GM12878 (cell line): Measurements from ENCODE around the gene FLYWCH2. TPM values are rescaled to one million over a fixed set of nuclear protein-coding genes. Genes with fewer than 3 reads are reported as not detected.
"Not testable (repeated sequence)": the region's sequence is repeated elsewhere in the genome, so short reads cannot be mapped to it uniquely, and the experiment has no call there.

ENCODE experiments used
- ATAC-seq: fragments of 200-7000 bp; cut with Tn5 transposase; 3 replicates; pipeline ENCODE4 v1.9.1; 2020; ENCODE audit warnings: mild to moderate bottlenecking, moderate library complexity
- BruUV-seq: library from RNA; stranded (reverse); fragments of 400-500 nt; replicated peaks from 2 replicates; lab custom pipeline; 2021; lab: Mats Ljungman, UMichigan
- CTCF ChIA-PET: fragments of 300-600 bp; sonication (Branson Sonifier 250); formaldehyde crosslinking; extraction: SDS; loops from one replicate; lab custom pipeline; 2021; ENCODE audit warnings: inconsistent platforms; lab: Yijun Ruan, JAX
- POLR2A ChIA-PET: fragments of 350-600 bp; formaldehyde crosslinking; extraction: SDS; loops from one replicate; lab custom pipeline; 2021; ENCODE audit warnings: inconsistent platforms; lab: Charles Lee
- RAD21 ChIA-PET: fragments of 300-600 bp; sonication (Branson Sonifier 250); formaldehyde crosslinking; loops from one replicate; lab custom pipeline; 2023; ENCODE audit warnings: antibody characterized with exemption; ENCODE audit not compliant: unreplicated experiment; lab: Charles Lee
- SMC1A ChIA-PET: fragments of 300-600 bp; sonication (Branson Sonifier 250); formaldehyde crosslinking; loops from one replicate; lab custom pipeline; 2023; ENCODE audit not compliant: unreplicated experiment, uncharacterized antibody; lab: Charles Lee
- DNase-seq: peaks from one replicate; pipeline ENCODE4 v3.0.0-alpha.2; 2011; ENCODE audit warnings: low read depth, low spot score
- FAIRE-seq: peaks from 3 replicates; lab custom pipeline; 2011; peaks lifted over from hg19 to GRCh38; lab: Jason Lieb, UNC
- H2AFZ ChIP-seq: 2 replicates; pipeline ENCODE4 v1.6.0; 2011; ENCODE audit warnings: low read depth, low read length, control low read depth; ENCODE audit not compliant: control insufficient read depth
- H3K27ac ChIP-seq: 2 replicates; pipeline ENCODE4 v1.5.1; 2011; ENCODE audit warnings: control low read depth; ENCODE audit not compliant: control insufficient read depth, insufficient read depth
- H3K27me3 ChIP-seq, 2 experiments: replicated peaks in 1 of 2; 2 replicates each; pipeline versions ENCODE4 v1.6.0 to v1.6.1; 2011; ENCODE audit warnings: low read length in 1 of 2; ENCODE audit not compliant: control insufficient read depth in 2 of 2, insufficient read depth in 2 of 2
- H3K36me3 ChIP-seq, 2 experiments: 2 replicates each; pipeline ENCODE4 v1.5.1; 2011; ENCODE audit warnings: low read length in 1 of 2; ENCODE audit not compliant: control insufficient read depth in 2 of 2, insufficient read depth in 2 of 2
- H3K4me1 ChIP-seq: 2 replicates; pipeline ENCODE4 v1.6.1; 2011; ENCODE audit warnings: mild to moderate bottlenecking, low read length, moderate library complexity, mixed read lengths; ENCODE audit not compliant: control insufficient read depth, insufficient read depth
- H3K4me2 ChIP-seq: 2 replicates; pipeline ENCODE4 v1.6.0; 2011; ENCODE audit warnings: control low read depth; ENCODE audit not compliant: control insufficient read depth, insufficient read depth
- H3K4me3 ChIP-seq: fragments of 200-600 bp; sonication (generic); 2 replicates; pipeline ENCODE4 v1.5.1; 2016
- H3K79me2 ChIP-seq: 2 replicates; pipeline ENCODE4 v1.6.0; 2011; ENCODE audit warnings: low read length; ENCODE audit not compliant: control insufficient read depth, insufficient read depth
- H3K9ac ChIP-seq: 2 replicates; pipeline ENCODE4 v1.8.0; 2011; ENCODE audit warnings: low read length, control low read depth, mixed read lengths; ENCODE audit not compliant: control insufficient read depth, insufficient read depth
- H3K9me3 ChIP-seq: replicated peaks from 3 replicates; pipeline ENCODE4 v1.5.1; 2011; ENCODE audit warnings: mild to moderate bottlenecking, low read length; ENCODE audit not compliant: control insufficient read depth, insufficient read depth
- H4K20me1 ChIP-seq: 2 replicates; pipeline ENCODE4 v1.6.0; 2011; ENCODE audit not compliant: control insufficient read depth, insufficient read depth
- BHLHE40 ChIP-seq, 2 experiments: fragments of 450-650 bp in 1 of 2; IDR thresholded peaks; 2 replicates each; pipeline ENCODE4 v1.6.1; 2011 to 2017; ENCODE audit warnings: low read depth in 2 of 2, borderline replicate concordance in 1 of 2, improper control_type of control experiment in 1 of 2, low read length in 1 of 2, mild to moderate bottlenecking in 1 of 2
- DPF2 ChIP-seq: fragments of 450-650 bp; IDR thresholded peaks from 2 replicates; pipeline ENCODE4 v1.6.1; 2017; ENCODE audit warnings: mild to moderate bottlenecking
- GABPA ChIP-seq: IDR thresholded peaks from 2 replicates; pipeline ENCODE4 v1.6.1; 2014; ENCODE audit warnings: antibody characterized with exemption, low read depth, mild to moderate bottlenecking, inconsistent platforms
- IKZF2 ChIP-seq, 2 experiments: fragments of 450-650 bp; IDR thresholded peaks; 2 replicates each; pipeline ENCODE4 v1.6.1; 2017; ENCODE audit warnings: mild to moderate bottlenecking in 2 of 2, moderate library complexity in 2 of 2
- JUNB ChIP-seq: IDR thresholded peaks from 2 replicates; pipeline ENCODE4 v1.6.1; 2016; ENCODE audit warnings: antibody characterized with exemption, mild to moderate bottlenecking
- RAD51 ChIP-seq: fragments of 450-650 bp; IDR thresholded peaks from 2 replicates; pipeline ENCODE4 v1.6.1; 2016; ENCODE audit warnings: moderate library complexity, mild to moderate bottlenecking, inconsistent platforms
- RB1 ChIP-seq: fragments of 450-650 bp; formaldehyde crosslinking; IDR thresholded peaks from 2 replicates; pipeline ENCODE4 v1.6.1; 2017; ENCODE audit warnings: mild to moderate bottlenecking, borderline replicate concordance
- SRF ChIP-seq, 2 experiments: IDR thresholded peaks; 2 replicates each; pipeline ENCODE4 v1.6.1; 2011; ENCODE audit warnings: low read depth in 2 of 2, low read length in 2 of 2, mild to moderate bottlenecking in 1 of 2, moderate library complexity in 1 of 2
- WGBS: methylation state at CpG from one replicate; pipeline ENCODE4 v1.1.6; 2016; ENCODE audit warnings: low lambda C conversion rate; ENCODE audit not compliant: insufficient replicate concordance, insufficient coverage; ENCODE audit errors: missing lambda C conversion rate; 5-methylcytosine and 5-hydroxymethylcytosine counted together
- in situ Hi-C: fragments of 300-500 bp; cut with MboI; formaldehyde crosslinking; loops from 9 replicates; pipeline ENCODE4 v1.14.3; 2018; ENCODE audit warnings: mixed read lengths
- intact Hi-C: fragments of 100-400 bp; cut with micrococcal nuclease; formaldehyde crosslinking; loops from one replicate; pipeline ENCODE4 v1.14.2; 2022; ENCODE audit not compliant: unreplicated experiment
- polyA plus RNA-seq, 11 experiments: library from polyadenylated mRNA; depleted of rRNA in 4 of 11; unstranded in 6 of 11; stranded (reverse) in 5 of 11; fragments of >200 nt; fragmentation: Nextera tagmentation in 4 of 11; fragmentation: Illumina TruSeq in 1 of 11; extraction: Ambion mirVana in 4 of 11; extraction: Trizol in 1 of 11; gene quantifications; 1 replicate in 1 of 11; 2 replicates in 10 of 11; pipeline versions ENCODE4 v1.2.1 to v1.2.3, GENCODE V29; 2011 to 2016; ENCODE audit warnings: inconsistent platforms in 2 of 11, missing spikeins in 2 of 11, low read depth in 1 of 11
- total RNA-seq, 4 experiments: library from RNA; depleted of rRNA in 3 of 4; stranded (reverse); fragments of >200 nt in 3 of 4; fragmentation: Illumina TruSeq in 1 of 4; extraction: Trizol in 1 of 4; gene quantifications; 2 replicates each; pipeline versions ENCODE4 v1.2.1 to v1.2.3, GENCODE V29; 2013 to 2021
- TF ChIP-seq, protein P1 (sequence below): fragments of 450-650 bp; IDR thresholded peaks from 2 replicates; pipeline ENCODE4 v1.6.1; 2016; ENCODE audit warnings: mild to moderate bottlenecking, moderate library complexity, borderline replicate concordance
- TF ChIP-seq, protein P2 (sequence below): IDR thresholded peaks from 2 replicates; pipeline ENCODE4 v1.6.1; 2012; ENCODE audit warnings: low read depth, low read length, improper control_type of control experiment

Gene FLYWCH2
- total and polyA plus RNA-seq, 10 of the 15 experiments (the other 5 are each of a cell fraction or from before 2014, with no cell fraction given) = 0.27 to 43.1 (median 17.7) TPM

- TF ChIP-seq BHLHE40 (IDR thresholded peaks at IDR 0.05; ENCODE audit: borderline replicate concordance in 1 of 2, low read depth in 2 of 2, low read length in 1 of 2) (no peak), JUNB (no peak)
- TF ChIP-seq, all 136 proteins: peak for 0
Measured at GRCh38 chr16:2942045-2942444, 59.0 kb downstream of the FLYWCH2 start (continued).

GRCh38 chr16:2943716-2944115 lies 60.7 kb downstream of the FLYWCH2 start:
- H3K27me3 ChIP-seq, ATAC-seq, H3K4me2 ChIP-seq, H3K36me3 ChIP-seq, DNase-seq, H2AFZ ChIP-seq, BruUV-seq, intact Hi-C loops, H3K9me3 ChIP-seq, in situ Hi-C loops, H3K4me1 ChIP-seq, SMC1A ChIA-PET, H3K79me2 ChIP-seq, H4K20me1 ChIP-seq, H3K4me3 ChIP-seq, H3K9ac ChIP-seq, H3K27ac ChIP-seq, FAIRE-seq: not testable (repeated sequence)
- ChIA-PET POLR2A (interaction anchor here (0.6 kb wide), 1 partner anchor 147 kb away, joined by 4 read pairs; no protein-coding TSS in a partner anchor), RAD21 (interaction anchor here (1.1 kb wide), 1 partner anchor 16 kb away, joined by 3 read pairs; no protein-coding TSS in a partner anchor), CTCF (interaction anchor here (1.2 to 1.8 kb wide), 2 partner anchors 16 to 17 kb away, joined by 3 to 5 read pairs; no protein-coding TSS in a partner anchor)
- 88% methylated on average over 12 of the region's 12 CpGs for WGBS

DNA sequence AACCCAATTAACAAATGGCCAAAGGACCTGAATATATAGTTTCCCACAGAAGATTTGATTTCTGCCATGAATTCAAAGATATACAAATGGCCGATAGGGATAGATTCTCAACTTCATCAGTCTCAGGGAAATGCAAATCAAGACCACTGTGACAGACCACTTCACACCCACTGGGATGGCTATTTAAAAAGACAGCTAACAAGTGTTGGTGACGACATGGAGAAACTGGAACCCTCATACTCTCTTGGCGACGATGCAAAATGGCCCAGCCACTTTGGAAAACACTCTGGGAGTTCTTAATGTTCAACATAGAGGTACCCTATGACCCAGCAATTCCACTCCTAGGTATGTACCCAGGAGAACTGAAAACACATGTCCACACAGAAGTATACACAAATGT lies 63.6 kb downstream of the FLYWCH2 start:
- WGBS = 96% methylated on average over 4 of the region's 4 CpGs
- Histone ChIP-seq H3K9ac (no peak overlapping the region), H3K27ac (no peak overlapping the region), H3K27me3 (no peaks in the 10 kb centered on the region), H4K20me1 (no peaks in the 10 kb centered on the region), H3K36me3 (no peaks in the 10 kb centered on the region; a peak in 1 of 4 replicates), H3K4me2 (no peak overlapping the region), H3K4me1 (no peaks in the 10 kb centered on the region), H3K79me2 (no peaks in the 10 kb centered on the region), H2AFZ (no peak overlapping the region), H3K9me3 (no peaks in the 10 kb centered on the region), H3K4me3 (no peak overlapping the region)
- SMC1A ChIA-PET = interaction anchor here (0.9 to 1.3 kb wide), 3 partner anchors 13 to 36 kb away, joined by 3 read pairs; partner anchors contain the start of gene KREMEN2
- ATAC-seq = no peak
- intact Hi-C loops (no loop called here), in situ Hi-C loops (no loop called here)
- no peak for DNase-seq
- RAD21 ChIA-PET = no interaction called here
- FAIRE-seq = no peak
- POLR2A ChIA-PET = no interaction called here
- CTCF ChIA-PET = interaction anchor here (1.0 to 1.8 kb wide), 2 partner anchors 47 to 108 kb away, joined by 3 to 5 read pairs; no protein-coding TSS in a partner anchor
- no TSS peak for BruUV-seq
- TF ChIP-seq IKZF2 (IDR thresholded peaks at IDR 0.05) (no peak), RAD51 (no peak), RB1 (no peak), SRF (IDR thresholded peaks at IDR 0.05; ENCODE audit: low read depth in 2 of 2, low read length in 2 of 2) (no peak), DPF2 (no peak), GABPA (no peak)
- TF ChIP-seq, protein P1, sequence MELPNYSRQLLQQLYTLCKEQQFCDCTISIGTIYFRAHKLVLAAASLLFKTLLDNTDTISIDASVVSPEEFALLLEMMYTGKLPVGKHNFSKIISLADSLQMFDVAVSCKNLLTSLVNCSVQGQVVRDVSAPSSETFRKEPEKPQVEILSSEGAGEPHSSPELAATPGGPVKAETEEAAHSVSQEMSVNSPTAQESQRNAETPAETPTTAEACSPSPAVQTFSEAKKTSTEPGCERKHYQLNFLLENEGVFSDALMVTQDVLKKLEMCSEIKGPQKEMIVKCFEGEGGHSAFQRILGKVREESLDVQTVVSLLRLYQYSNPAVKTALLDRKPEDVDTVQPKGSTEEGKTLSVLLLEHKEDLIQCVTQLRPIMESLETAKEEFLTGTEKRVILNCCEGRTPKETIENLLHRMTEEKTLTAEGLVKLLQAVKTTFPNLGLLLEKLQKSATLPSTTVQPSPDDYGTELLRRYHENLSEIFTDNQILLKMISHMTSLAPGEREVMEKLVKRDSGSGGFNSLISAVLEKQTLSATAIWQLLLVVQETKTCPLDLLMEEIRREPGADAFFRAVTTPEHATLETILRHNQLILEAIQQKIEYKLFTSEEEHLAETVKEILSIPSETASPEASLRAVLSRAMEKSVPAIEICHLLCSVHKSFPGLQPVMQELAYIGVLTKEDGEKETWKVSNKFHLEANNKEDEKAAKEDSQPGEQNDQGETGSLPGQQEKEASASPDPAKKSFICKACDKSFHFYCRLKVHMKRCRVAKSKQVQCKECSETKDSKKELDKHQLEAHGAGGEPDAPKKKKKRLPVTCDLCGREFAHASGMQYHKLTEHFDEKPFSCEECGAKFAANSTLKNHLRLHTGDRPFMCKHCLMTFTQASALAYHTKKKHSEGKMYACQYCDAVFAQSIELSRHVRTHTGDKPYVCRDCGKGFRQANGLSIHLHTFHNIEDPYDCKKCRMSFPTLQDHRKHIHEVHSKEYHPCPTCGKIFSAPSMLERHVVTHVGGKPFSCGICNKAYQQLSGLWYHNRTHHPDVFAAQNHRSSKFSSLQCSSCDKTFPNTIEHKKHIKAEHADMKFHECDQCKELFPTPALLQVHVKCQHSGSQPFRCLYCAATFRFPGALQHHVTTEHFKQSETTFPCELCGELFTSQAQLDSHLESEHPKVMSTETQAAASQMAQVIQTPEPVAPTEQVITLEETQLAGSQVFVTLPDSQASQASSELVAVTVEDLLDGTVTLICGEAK = no peak
- TF ChIP-seq, protein P2, sequence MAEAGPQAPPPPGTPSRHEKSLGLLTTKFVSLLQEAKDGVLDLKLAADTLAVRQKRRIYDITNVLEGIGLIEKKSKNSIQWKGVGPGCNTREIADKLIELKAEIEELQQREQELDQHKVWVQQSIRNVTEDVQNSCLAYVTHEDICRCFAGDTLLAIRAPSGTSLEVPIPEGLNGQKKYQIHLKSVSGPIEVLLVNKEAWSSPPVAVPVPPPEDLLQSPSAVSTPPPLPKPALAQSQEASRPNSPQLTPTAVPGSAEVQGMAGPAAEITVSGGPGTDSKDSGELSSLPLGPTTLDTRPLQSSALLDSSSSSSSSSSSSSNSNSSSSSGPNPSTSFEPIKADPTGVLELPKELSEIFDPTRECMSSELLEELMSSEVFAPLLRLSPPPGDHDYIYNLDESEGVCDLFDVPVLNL = no peak
